ENCODE results near the gene NIPA2. TPM values are rescaled to one million over a fixed set of nuclear protein-coding genes. Genes with fewer than 3 reads are reported as not detected.

NIPA2 gene
- total and polyA plus RNA-seq, 3 donors from 2014 or later, result 31.4 to 47.1 (median 33.9) TPM

GRCh38 chr15:22895465-22896190, 57.2 kb downstream of the NIPA2 start:
- Histone ChIP-seq H3K27me3 (no peaks in the 10 kb centered on the region), H3K4me1 (no peaks in the 10 kb centered on the region), H3K9me3 (no peaks in the 10 kb centered on the region), H3K27ac (no peak overlapping the region), H3K36me3 (ENCODE audit: low read depth, missing control alignments) (no peaks in the 10 kb centered on the region), H3K4me3 (no peak overlapping the region)
- DNase-seq, result no peak
- TF ChIP-seq POLR2A (IDR thresholded peaks at IDR 0.05), result no peak
- 93 to 98% methylated on average over 4 to 10 of the region's 10 CpGs for WGBS, 2 donors
- intact Hi-C loops (cut with DNase I; ENCODE audit: low total_unique reads), result no loop called here

- Histone ChIP-seq H3K36me3 (ENCODE audit: low read depth, missing control alignments) (no peaks in the 10 kb centered on the region), H3K9me3 (no peaks in the 10 kb centered on the region), H3K27me3 (no peaks in the 10 kb centered on the region), H3K4me3 (no peak overlapping the region), H3K4me1 (no peaks in the 10 kb centered on the region), H3K27ac (no peak overlapping the region)
- no peak for DNase-seq
- WGBS, 2 donors, result 87 to 93% methylated on average over 7 to 11 of the region's 11 CpGs
- intact Hi-C loops (cut with DNase I; ENCODE audit: low total_unique reads), result no loop called here
- TF ChIP-seq POLR2A (IDR thresholded peaks at IDR 0.05), result no peak
- TF ChIP-seq, protein P1, sequence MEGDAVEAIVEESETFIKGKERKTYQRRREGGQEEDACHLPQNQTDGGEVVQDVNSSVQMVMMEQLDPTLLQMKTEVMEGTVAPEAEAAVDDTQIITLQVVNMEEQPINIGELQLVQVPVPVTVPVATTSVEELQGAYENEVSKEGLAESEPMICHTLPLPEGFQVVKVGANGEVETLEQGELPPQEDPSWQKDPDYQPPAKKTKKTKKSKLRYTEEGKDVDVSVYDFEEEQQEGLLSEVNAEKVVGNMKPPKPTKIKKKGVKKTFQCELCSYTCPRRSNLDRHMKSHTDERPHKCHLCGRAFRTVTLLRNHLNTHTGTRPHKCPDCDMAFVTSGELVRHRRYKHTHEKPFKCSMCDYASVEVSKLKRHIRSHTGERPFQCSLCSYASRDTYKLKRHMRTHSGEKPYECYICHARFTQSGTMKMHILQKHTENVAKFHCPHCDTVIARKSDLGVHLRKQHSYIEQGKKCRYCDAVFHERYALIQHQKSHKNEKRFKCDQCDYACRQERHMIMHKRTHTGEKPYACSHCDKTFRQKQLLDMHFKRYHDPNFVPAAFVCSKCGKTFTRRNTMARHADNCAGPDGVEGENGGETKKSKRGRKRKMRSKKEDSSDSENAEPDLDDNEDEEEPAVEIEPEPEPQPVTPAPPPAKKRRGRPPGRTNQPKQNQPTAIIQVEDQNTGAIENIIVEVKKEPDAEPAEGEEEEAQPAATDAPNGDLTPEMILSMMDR (IDR thresholded peaks at IDR 0.05), result no peak
Observed at GRCh38 chr15:22902046-22902445, 63.6 kb downstream of the NIPA2 start.

- Histone ChIP-seq H3K4me3 (no peak overlapping the region), H3K36me3 (ENCODE audit: low read depth, missing control alignments) (no peaks in the 10 kb centered on the region), H3K9me3 (no peaks in the 10 kb centered on the region), H3K27ac (no peak overlapping the region), H3K27me3 (no peaks in the 10 kb centered on the region), H3K4me1 (no peaks in the 10 kb centered on the region)
- no peak for TF ChIP-seq POLR2A (IDR thresholded peaks at IDR 0.05)
- TF ChIP-seq, protein P1 (IDR thresholded peaks at IDR 0.05), result no peak
- no peak for DNase-seq
- 84 to 88% methylated on average over 7 to 12 of the region's 12 CpGs for WGBS, 2 donors
- intact Hi-C loops (cut with DNase I; ENCODE audit: low total_unique reads), result no loop called here
Observed at GRCh38 chr15:22902578-22902977, 64.1 kb downstream of the NIPA2 start.

DNA sequence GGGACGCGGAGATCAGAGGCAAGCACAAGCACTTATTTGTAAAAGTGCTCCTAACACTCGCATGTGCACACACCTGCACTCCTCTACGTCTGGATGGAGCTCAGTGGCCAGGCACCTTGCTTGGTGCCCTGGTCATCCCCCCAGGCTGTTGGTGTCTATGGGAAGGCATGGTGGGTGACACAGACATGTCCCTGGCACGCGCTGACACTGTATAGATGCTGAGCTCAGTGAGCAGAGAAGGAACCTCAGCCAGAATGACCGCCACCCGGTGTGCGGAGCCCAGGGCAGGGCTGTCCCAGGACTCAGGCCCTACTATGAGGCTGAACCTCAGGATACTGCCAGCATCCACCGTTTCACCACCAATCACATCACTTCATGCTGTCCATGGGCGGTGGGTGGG, 64.5 kb downstream of the NIPA2 start:
- no peak for DNase-seq
- intact Hi-C loops (cut with DNase I; ENCODE audit: low total_unique reads), result no loop called here
- H3K4me1 ChIP-seq, result no peaks in the 10 kb centered on the region
- no peaks in the 10 kb centered on the region for H3K9me3 ChIP-seq
- WGBS, 2 donors, result 90 to 99% methylated on average over 6 to 11 of the region's 11 CpGs
- TF ChIP-seq POLR2A (IDR thresholded peaks at IDR 0.05), result no peak
- TF ChIP-seq, protein P1 (IDR thresholded peaks at IDR 0.05), result no peak
- no peaks in the 10 kb centered on the region for H3K27me3 ChIP-seq
- H3K27ac ChIP-seq, result no peak overlapping the region
- H3K4me3 ChIP-seq, result no peak overlapping the region
- H3K36me3 ChIP-seq (ENCODE audit: low read depth, missing control alignments), result no peaks in the 10 kb centered on the region

- TF ChIP-seq POLR2A (IDR thresholded peaks at IDR 0.05), result no peak
- TF ChIP-seq, protein P1 (IDR thresholded peaks at IDR 0.05), result no peak
- no peak overlapping the region for H3K4me3 ChIP-seq
- H3K36me3 ChIP-seq (ENCODE audit: low read depth, missing control alignments), result no peaks in the 10 kb centered on the region
- H3K9me3 ChIP-seq, result no peaks in the 10 kb centered on the region
- H3K27ac ChIP-seq, result no peak overlapping the region
- H3K4me1 ChIP-seq, result no peaks in the 10 kb centered on the region
- 92 to 95% methylated on average over 18 of the region's 18 CpGs for WGBS, 2 donors
- H3K27me3 ChIP-seq, result no peaks in the 10 kb centered on the region
- intact Hi-C loops (cut with DNase I; ENCODE audit: low total_unique reads), result no loop called here
- DNase-seq, result no peak
Observed at GRCh38 chr15:22903427-22903826, 65.0 kb downstream of the NIPA2 start.
